ENCODE results near the gene GOLGA6A. TPM values are rescaled to one million over a fixed set of nuclear protein-coding genes. Genes with fewer than 3 reads are reported as not detected.

GOLGA6A gene
- total and polyA plus RNA-seq, 9 of the 15 experiments (the other 6 are each of a cell fraction or from before 2014, with no cell fraction given), result not detected

GRCh38 chr15:74037171-74038117 lies 44.9 kb downstream of the GOLGA6A start:
- intact Hi-C loops (cut with micrococcal nuclease), result loop anchor here (5.0 kb wide), 1 partner anchor 45 kb away; the partner anchor contains the start of genes PML and STOML1
- in situ Hi-C loops (cut with MboI), result loop anchor here (5.0 kb wide), 1 partner anchor 60 kb away; no protein-coding TSS in a partner anchor
- FAIRE-seq (no peak), ATAC-seq (no peak), DNase-seq (ENCODE audit: extremely low read depth in 1 of 4, low spot score in 3 of 4) (no peak)
- ChIA-PET POLR2A (interaction anchor here (0.6 to 1.2 kb wide), 4 partner anchors 14 to 1669 kb away, joined by 3 to 6 read pairs (median 3); partner anchors contain the start of gene EDC3), CTCF (ENCODE audit: low intra/inter-chr PET ratio) (interaction anchor here (2.9 kb wide), 1 partner anchor 65 kb away, joined by 18 read pairs; no protein-coding TSS in a partner anchor)
- H3K9me3 ChIP-seq (replicated peaks; ENCODE audit: control insufficient read depth, insufficient read depth, low read depth, low read length), result no peaks in the 10 kb centered on the region
- peaks cover 4 to 14% of the 10 kb centered on the region in 2 experiments; a peak in 3 of 5 replicates for H3K4me1 ChIP-seq (replicated peaks in 1 of 2; ENCODE audit: control insufficient read depth in 2 of 2, insufficient read depth in 2 of 2, low read length in 2 of 2)
- H2AFZ ChIP-seq (ENCODE audit: low read depth, low read length), result no peak overlapping the region
- peaks cover 45% of the 10 kb centered on the region; the same call in 1 of the 3 replicates for H3K36me3 ChIP-seq (ENCODE audit: control insufficient read depth, insufficient read depth, low read length)
- no peak overlapping the region for H3K4me2 ChIP-seq (ENCODE audit: insufficient read depth, low read length)
- 82% methylated on average over 12 of the region's 21 CpGs for WGBS (ENCODE audit: insufficient coverage, low coverage, missing lambda C conversion rate)
- BruUV-seq (replicated peaks), result no TSS peak
- no peaks in the 10 kb centered on the region for H3K79me2 ChIP-seq (ENCODE audit: control insufficient read depth, insufficient read depth, low read length)
- H3K27me3 ChIP-seq (ENCODE audit: control insufficient read depth in 2 of 2, insufficient read depth in 2 of 2, low read length in 2 of 2), result peaks cover 0 to 25% of the 10 kb centered on the region in 2 experiments; a peak in 3 of 5 replicates
- H4K20me1 ChIP-seq (replicated peaks; ENCODE audit: control insufficient read depth, insufficient read depth, low read length), result peaks cover 30% of the 10 kb centered on the region
- H3K27ac ChIP-seq (ENCODE audit: extremely low read depth, low read depth, low read length), result no peak overlapping the region
- no peak overlapping the region for H3K9ac ChIP-seq (ENCODE audit: insufficient read depth in 1 of 2, low read depth in 2 of 2, low read length in 2 of 2)
- no peak overlapping the region for H3K4me3 ChIP-seq
- H3K9me1 ChIP-seq (ENCODE audit: control insufficient read depth, insufficient read depth, low read length), result peaks cover 3% of the 10 kb centered on the region
- TF ChIP-seq MCM3 (IDR thresholded peaks at IDR 0.05), result no peak
- TF ChIP-seq ZNF212 (CRISPR knock-in tag; IDR thresholded peaks at IDR 0.05), result no peak
- TF ChIP-seq MAZ (CRISPR knock-in tag; conservative IDR thresholded peaks at IDR 0.05 in 1 of 2, IDR thresholded peaks at IDR 0.05 in 1 of 2), result no peak
- TF ChIP-seq ZBTB8A (IDR thresholded peaks at IDR 0.05; ENCODE audit: partially characterized antibody), result no peak
- TF ChIP-seq SMARCA5 (IDR thresholded peaks at IDR 0.05), result no peak
- TF ChIP-seq EP300 (IDR thresholded peaks at IDR 0.05; ENCODE audit: low read length), result no peak
- TF ChIP-seq ELF1 (tag; IDR thresholded peaks at IDR 0.05), result no peak
- no peak for TF ChIP-seq ZBTB12 (CRISPR knock-in tag; IDR thresholded peaks at IDR 0.05)
- no peak for TF ChIP-seq BCLAF1 (IDR thresholded peaks at IDR 0.05; ENCODE audit: borderline replicate concordance in 1 of 2, control insufficient read depth in 1 of 2, low read depth in 2 of 2, low read length in 1 of 2)
- no peak for TF ChIP-seq CGGBP1 (CRISPR knock-in tag; IDR thresholded peaks at IDR 0.05)
- TF ChIP-seq ZNF239 (CRISPR knock-in tag; IDR thresholded peaks at IDR 0.05), result no peak
- TF ChIP-seq RUNX1 (IDR thresholded peaks at IDR 0.05; ENCODE audit: low read depth), result no peak
- no peak for TF ChIP-seq FOXJ3 (CRISPR knock-in tag; IDR thresholded peaks at IDR 0.05)
- TF ChIP-seq ZNF347 (CRISPR knock-in tag; IDR thresholded peaks at IDR 0.05; ENCODE audit: low read depth), result no peak
- TF ChIP-seq EWSR1 (IDR thresholded peaks at IDR 0.05; ENCODE audit: borderline replicate concordance, low read depth, partially characterized antibody), result no peak
- no peak for TF ChIP-seq FOXK1 (CRISPR knock-in tag; IDR thresholded peaks at IDR 0.05; ENCODE audit: borderline replicate concordance)
- no peak for TF ChIP-seq DPF2 (IDR thresholded peaks at IDR 0.05)
- no peak for TF ChIP-seq JUNB (CRISPR knock-in tag; conservative IDR thresholded peaks at IDR 0.05)

Measured in K562 (cell line).